ENCODE results near the gene PTPRR.

Gene PTPRR

DNA sequence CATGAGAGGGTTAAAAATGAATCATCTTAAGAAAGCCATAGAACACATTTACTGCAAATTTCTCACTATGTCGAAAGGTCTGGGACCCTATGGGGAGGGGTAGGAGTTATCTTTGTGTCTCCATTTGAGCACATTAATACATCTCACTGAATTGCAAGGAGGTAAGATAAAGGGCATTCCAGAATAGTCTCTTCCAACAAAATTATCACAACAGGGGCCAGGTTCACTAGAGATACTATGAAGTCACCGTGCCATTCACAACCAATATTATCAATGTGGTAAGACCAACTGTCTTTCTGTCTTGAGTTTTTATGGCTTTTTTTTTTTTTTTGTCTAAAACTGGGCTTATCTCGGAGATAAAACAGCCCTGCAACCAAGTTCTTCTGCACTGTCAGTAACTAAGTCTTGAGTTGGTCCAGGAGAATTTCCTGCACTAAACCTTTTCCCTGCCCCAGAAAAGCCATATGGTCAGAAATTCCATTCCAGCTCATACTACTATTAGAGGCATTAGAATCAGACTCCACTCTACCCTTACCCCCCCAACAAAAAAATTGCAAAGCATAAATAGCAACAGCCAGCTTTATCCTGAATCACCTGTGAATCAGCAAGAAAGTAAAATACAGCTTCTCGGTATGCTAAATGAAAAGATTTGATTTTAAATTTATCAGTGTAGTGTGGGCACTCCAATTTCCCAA lies 79.7 kb downstream of the PTPRR start:
- no peak overlapping the region for H3K4me3 Mint-ChIP-seq
- DNase-seq (ENCODE audit: low spot score in 2 of 2), result no peak
- H3K36me3 Mint-ChIP-seq, result no peaks in the 10 kb centered on the region
- no peaks in the 10 kb centered on the region for H3K4me1 Mint-ChIP-seq
- H3K9me3 Mint-ChIP-seq, result peaks cover 6% of the 10 kb centered on the region
- H3K27ac Mint-ChIP-seq, result no peak overlapping the region
- H3K27me3 Mint-ChIP-seq, result peaks cover 7% of the 10 kb centered on the region
- no peak for ATAC-seq (ENCODE audit: low read depth)

DNA sequence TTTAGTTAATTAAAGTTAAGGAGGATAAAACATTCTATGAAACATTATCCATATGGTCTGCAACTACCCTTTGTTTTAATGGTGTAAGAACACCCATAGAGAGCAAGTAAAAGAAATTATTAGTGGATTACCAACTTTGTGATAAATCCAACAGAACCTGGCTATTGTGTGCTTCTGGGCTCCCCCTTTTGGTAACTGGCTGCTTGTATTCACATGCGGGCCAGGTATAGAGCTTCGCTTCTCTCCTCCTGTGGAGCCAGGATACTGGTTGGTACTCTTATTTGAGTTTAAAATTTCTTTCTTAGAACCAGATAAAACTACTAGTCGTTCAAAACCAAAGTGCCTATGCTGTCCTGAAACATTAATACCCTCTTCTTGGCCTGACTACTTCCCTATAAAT lies 81.0 kb downstream of the PTPRR start:
- no peaks in the 10 kb centered on the region for H3K4me1 Mint-ChIP-seq
- peaks cover 7% of the 10 kb centered on the region for H3K27me3 Mint-ChIP-seq
- H3K27ac Mint-ChIP-seq, result no peak overlapping the region
- H3K4me3 Mint-ChIP-seq, result no peak overlapping the region
- no peak for DNase-seq (ENCODE audit: low spot score in 2 of 2)
- H3K9me3 Mint-ChIP-seq, result peaks cover 6% of the 10 kb centered on the region
- ATAC-seq (ENCODE audit: low read depth), result no peak
- no peaks in the 10 kb centered on the region for H3K36me3 Mint-ChIP-seq

DNA sequence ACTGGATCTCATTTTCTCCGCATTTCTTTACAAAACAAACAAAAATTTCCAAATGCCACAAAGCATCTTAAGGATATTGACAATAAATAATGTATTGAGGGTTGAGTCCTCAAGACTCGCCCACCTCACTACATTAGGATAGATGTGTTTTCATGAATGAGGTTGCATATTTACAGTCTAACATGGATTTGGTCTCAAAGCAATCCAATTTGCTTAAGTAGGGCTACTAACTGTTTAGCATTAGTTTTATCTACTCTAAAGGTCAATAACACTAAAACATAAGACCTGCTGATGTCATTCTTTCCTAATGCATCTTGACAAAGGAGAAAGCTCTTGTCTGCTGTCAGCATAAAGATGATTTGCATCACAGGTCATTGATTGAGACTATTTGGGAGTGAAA lies 82.4 kb downstream of the PTPRR start:
- Mint-ChIP-seq H3K9me3 (peaks cover 6% of the 10 kb centered on the region), H3K27me3 (peaks cover 7% of the 10 kb centered on the region), H3K36me3 (no peaks in the 10 kb centered on the region), H3K4me3 (no peak overlapping the region), H3K4me1 (no peaks in the 10 kb centered on the region), H3K27ac (no peak overlapping the region)
- ATAC-seq (ENCODE audit: low read depth) (no peak), DNase-seq (ENCODE audit: low spot score in 2 of 2) (no peak)

DNA sequence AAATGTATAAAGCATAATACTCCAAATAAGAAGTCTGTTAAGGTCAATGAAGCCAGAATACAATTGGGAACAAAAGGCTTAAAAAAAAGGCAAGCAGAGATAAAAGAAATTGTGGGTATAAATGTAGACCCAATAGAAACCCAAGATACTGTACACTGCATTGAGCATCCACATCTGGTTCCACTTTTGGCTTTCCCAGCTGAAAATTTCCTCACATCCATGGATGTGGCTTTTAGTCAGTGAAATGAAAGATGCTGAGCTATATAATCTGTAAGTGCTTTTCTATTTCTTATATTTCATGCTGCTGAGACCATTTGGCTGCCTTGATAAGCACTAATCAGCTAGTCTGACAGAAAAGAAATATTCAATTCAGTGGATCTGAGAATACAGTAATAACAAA lies 83.5 kb downstream of the PTPRR start:
- Mint-ChIP-seq H3K4me1 (no peaks in the 10 kb centered on the region), H3K4me3 (no peak overlapping the region), H3K27me3 (peaks cover 7% of the 10 kb centered on the region), H3K27ac (no peak overlapping the region), H3K36me3 (no peaks in the 10 kb centered on the region), H3K9me3 (peaks cover 6% of the 10 kb centered on the region)
- ATAC-seq (ENCODE audit: low read depth), result no peak
- no peak for DNase-seq (ENCODE audit: low spot score in 2 of 2)

DNA sequence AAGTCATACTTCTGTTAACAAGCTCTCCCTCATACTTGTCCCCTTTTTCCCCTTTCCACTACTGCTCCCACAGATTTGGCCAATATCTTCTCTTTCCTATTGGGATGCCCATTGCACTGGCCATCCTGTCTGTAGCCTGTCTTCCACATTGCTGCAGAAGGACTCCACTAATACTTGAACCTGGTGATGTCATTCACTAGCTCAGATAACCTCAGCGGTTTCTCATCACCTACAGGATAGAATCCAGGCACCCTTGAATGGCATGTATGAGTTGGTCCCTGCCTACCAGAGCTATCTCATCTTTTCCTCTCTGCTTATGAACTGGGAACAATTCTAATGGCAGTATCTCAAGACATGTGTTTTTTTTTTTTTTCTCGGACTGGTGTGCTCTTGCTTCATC lies 84.6 kb downstream of the PTPRR start:
- Mint-ChIP-seq H3K27me3 (peaks cover 7% of the 10 kb centered on the region), H3K27ac (no peak overlapping the region), H3K9me3 (peaks cover 6% of the 10 kb centered on the region), H3K36me3 (no peaks in the 10 kb centered on the region), H3K4me3 (no peak overlapping the region), H3K4me1 (no peaks in the 10 kb centered on the region)
- no peak for DNase-seq (ENCODE audit: low spot score in 2 of 2)
- no peak for ATAC-seq (ENCODE audit: low read depth)

DNA sequence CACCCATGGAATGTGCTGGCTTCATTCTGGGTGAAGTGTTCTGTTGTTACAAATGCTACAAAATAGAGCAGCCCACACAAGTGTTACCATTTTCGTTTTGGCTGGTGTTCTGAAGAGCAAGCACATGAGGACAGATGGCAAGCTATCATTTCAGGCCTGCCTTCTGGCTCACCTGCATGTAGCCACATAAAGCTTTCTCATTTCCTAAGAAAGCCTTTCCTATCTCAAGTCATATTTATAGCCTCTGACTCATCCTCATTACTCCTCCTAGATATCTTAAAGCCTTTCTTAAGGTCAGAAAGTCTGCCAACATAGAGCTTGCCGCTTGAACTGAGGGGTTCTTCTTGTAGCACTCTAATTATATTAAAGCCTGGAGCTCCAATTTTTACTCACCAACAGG lies 89.0 kb downstream of the PTPRR start:
- Mint-ChIP-seq H3K36me3 (no peaks in the 10 kb centered on the region), H3K4me3 (no peak overlapping the region), H3K9me3 (peaks cover 6% of the 10 kb centered on the region), H3K4me1 (no peaks in the 10 kb centered on the region), H3K27me3 (peaks cover 8% of the 10 kb centered on the region), H3K27ac (no peak overlapping the region)
- ATAC-seq (ENCODE audit: low read depth) (no peak), DNase-seq (ENCODE audit: low spot score in 2 of 2) (no peak)

DNA sequence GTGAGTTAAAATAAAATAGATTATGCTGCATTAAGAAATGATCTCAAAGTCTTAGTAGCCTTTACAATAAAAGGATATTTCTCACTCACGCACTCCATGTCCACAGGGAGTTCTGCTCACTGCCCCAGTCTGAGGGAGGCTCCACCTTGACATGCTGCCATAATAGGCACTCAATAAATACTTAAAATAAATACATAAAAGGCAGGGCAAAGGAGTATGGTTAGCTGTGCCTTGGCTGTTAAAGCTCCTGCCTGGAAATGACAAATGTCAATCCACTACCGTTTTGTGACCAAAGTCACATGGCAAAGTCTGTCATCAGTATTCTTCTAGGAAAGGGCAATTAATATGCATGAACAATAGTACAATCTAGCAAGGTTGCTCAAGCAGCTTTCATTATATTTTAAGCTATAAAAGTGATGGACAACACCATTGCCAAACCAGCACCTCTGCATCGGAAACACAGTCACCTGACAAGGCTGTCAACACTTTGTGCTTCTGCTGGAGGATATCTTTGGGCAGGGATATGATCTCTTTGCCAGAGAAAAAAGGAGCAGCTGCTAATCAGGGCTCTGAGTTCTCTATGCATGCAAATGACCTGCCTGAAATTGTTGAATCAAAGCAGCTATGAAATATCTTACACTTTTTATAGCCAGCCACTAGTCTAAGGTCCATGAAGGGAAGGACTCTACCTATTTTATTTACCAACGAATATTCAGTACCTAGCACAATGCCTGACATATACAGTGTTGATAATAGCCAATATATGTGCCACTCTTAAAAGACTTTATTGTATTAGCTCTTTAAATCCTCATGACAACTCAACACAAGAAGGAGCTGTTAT lies 90.1 kb downstream of the PTPRR start:
- H3K27ac Mint-ChIP-seq, result no peak overlapping the region
- DNase-seq (ENCODE audit: low spot score in 2 of 2) (no peak), ATAC-seq (ENCODE audit: low read depth) (no peak)
- H3K9me3 Mint-ChIP-seq, result peaks cover 2% of the 10 kb centered on the region
- no peak overlapping the region for H3K4me3 Mint-ChIP-seq
- no peaks in the 10 kb centered on the region for H3K36me3 Mint-ChIP-seq
- no peaks in the 10 kb centered on the region for H3K4me1 Mint-ChIP-seq
- peaks cover 7% of the 10 kb centered on the region for H3K27me3 Mint-ChIP-seq

DNA sequence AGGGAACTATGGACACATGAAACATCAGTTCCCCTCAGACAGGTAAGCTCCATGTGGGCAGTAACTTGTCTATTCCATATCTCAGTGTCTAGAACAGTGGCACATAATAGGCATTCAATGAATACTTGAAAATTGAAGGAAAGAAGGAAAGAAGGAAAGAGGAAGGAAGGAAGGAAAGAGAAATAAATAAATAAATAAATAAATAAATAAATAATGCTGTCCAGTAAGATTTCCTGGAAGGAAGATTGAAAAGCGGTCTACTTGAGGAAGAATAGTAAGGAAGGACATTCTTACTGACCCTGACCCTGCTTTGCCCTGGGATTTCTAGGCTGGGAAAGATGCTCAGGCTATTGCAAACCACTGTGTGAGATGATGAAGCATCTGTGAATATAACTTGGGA lies 91.5 kb downstream of the PTPRR start:
- H3K36me3 Mint-ChIP-seq, result no peaks in the 10 kb centered on the region
- H3K27me3 Mint-ChIP-seq, result peaks cover 7% of the 10 kb centered on the region
- no peak overlapping the region for H3K27ac Mint-ChIP-seq
- DNase-seq (ENCODE audit: low spot score in 2 of 2) (no peak), ATAC-seq (ENCODE audit: low read depth) (no peak)
- no peaks in the 10 kb centered on the region for H3K4me1 Mint-ChIP-seq
- peaks cover 2% of the 10 kb centered on the region for H3K9me3 Mint-ChIP-seq
- H3K4me3 Mint-ChIP-seq, result no peak overlapping the region

DNA sequence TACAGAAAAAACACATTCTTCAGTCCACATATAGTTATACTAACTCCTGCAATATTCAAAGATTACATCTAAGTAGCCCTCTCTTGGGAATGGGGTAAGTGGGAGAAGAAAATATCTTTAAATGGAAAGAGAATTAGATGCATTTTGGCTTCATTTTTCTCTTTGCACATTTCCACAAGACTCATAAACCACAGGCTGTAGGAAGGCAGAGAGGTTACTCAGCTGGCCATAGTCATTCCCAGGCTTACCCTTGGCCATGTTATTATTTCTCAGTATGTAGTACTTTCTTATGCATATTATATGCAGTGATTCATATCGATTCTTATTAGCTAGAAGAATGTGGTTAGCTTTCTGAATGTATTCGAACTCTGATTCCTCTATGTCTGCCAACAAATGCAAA lies 92.2 kb downstream of the PTPRR start:
- no peak for ATAC-seq (ENCODE audit: low read depth)
- H3K9me3 Mint-ChIP-seq, result peaks cover 2% of the 10 kb centered on the region

DNA sequence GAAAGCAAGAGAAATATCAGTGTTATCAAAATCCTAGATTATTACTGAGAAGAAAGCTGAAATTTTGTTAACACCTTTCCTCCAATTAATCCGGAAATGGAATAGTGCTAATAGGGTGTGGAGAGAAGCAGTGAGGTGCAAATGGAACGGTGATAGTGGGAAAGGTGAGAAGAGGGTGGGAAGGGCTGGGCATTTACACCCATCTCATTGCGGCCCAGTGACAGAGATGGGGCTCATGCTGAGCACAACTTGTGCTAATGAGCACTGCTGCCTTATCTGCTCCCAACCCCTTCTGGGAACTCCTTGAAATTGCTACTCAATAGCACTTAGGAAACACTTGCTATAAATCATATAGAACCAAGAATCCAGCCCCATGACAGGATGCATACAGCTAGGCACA lies 94.4 kb downstream of the PTPRR start:
- no peaks in the 10 kb centered on the region for H3K36me3 Mint-ChIP-seq
- no peak for DNase-seq (ENCODE audit: low spot score in 2 of 2)
- H3K4me3 Mint-ChIP-seq, result no peak overlapping the region
- peaks cover 4% of the 10 kb centered on the region for H3K27me3 Mint-ChIP-seq
- no peak for ATAC-seq (ENCODE audit: low read depth)
- H3K27ac Mint-ChIP-seq, result no peak overlapping the region
- H3K4me1 Mint-ChIP-seq, result no peaks in the 10 kb centered on the region
- peaks cover 2% of the 10 kb centered on the region for H3K9me3 Mint-ChIP-seq

More for the DNA sequence above, 92.2 kb downstream of the PTPRR start:
- no peak for DNase-seq (ENCODE audit: low spot score in 2 of 2)
- no peak overlapping the region for H3K27ac Mint-ChIP-seq
- H3K27me3 Mint-ChIP-seq, result peaks cover 7% of the 10 kb centered on the region
- no peak overlapping the region for H3K4me3 Mint-ChIP-seq
- no peaks in the 10 kb centered on the region for H3K36me3 Mint-ChIP-seq
- no peaks in the 10 kb centered on the region for H3K4me1 Mint-ChIP-seq

- DNase-seq (ENCODE audit: low spot score in 2 of 2) (no peak), ATAC-seq (ENCODE audit: low read depth) (no peak)
- Mint-ChIP-seq H3K27me3 (peaks cover 4% of the 10 kb centered on the region), H3K4me3 (no peak overlapping the region), H3K4me1 (no peaks in the 10 kb centered on the region), H3K9me3 (peaks cover 5% of the 10 kb centered on the region), H3K27ac (no peak overlapping the region), H3K36me3 (no peaks in the 10 kb centered on the region)
These were observed 96.0 kb downstream of the PTPRR start for GRCh38 chr12:70824511-70824910.

DNA sequence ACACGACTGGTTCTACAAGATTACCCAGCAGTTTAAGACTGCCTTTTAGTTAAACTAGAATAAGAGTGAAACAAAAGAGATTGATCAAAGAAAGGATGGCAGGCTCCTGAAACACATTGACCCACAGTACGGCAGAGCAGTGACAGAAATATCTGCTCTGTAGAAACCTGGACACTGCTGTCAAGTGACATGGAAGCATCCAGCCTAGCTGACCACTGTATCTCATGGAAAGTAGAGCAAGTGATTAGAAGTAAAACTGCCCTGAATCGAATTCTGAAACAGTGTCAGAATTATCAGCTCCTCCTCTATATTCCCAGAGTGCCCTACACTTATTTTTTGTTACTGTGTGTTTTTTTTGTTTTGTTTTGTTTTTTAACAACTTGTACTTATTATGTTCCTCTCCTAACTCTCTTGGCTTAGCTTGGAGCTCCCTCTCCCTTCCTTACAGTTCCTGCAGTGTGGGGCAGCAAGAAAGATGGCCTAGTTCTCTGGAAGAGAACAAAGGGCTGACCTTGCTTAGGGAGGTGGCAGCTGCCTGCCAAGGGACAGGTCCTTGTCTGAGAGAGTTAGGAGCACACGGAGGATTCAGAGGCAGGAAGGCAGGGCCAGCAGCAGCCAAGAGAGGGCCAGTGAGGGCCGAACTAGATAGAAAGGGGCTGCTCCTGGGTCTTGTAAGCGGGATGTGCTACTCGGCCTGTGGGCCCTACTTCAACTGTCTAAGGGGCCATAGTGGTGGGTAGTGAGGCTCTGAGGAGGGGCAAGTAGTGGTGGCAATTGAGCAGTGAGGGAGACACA lies 97.2 kb downstream of the PTPRR start:
- ATAC-seq (ENCODE audit: low read depth) (no peak), DNase-seq (ENCODE audit: low spot score in 2 of 2) (no peak)
- Mint-ChIP-seq H3K9me3 (peaks cover 5% of the 10 kb centered on the region), H3K4me1 (no peaks in the 10 kb centered on the region), H3K36me3 (no peaks in the 10 kb centered on the region), H3K27ac (no peak overlapping the region), H3K4me3 (no peak overlapping the region), H3K27me3 (peaks cover 1% of the 10 kb centered on the region)

DNA sequence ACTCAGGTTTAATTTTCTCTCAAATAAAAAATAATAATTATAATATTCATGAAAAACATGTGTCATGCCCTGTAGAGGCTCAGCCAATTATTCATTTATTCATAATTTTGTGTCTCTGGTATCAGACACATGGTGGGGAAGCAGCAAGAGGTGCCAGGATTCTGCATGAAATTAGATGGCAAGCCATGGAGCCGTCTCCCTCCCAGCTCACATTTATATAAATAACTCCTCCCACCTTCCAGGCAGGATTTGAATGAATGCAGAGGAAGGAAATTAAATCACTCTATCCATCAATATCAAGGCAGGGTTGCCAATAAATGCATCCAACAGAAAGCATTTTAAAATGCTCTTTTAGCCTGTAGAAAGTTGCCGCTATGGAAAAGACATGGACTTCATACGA lies 98.1 kb downstream of the PTPRR start:
- H3K9me3 Mint-ChIP-seq, result peaks cover 5% of the 10 kb centered on the region
- no peaks in the 10 kb centered on the region for H3K36me3 Mint-ChIP-seq
- H3K27ac Mint-ChIP-seq, result no peak overlapping the region
- no peaks in the 10 kb centered on the region for H3K4me1 Mint-ChIP-seq
- no peak for DNase-seq (ENCODE audit: low spot score in 2 of 2)
- peaks cover 1% of the 10 kb centered on the region for H3K27me3 Mint-ChIP-seq
- H3K4me3 Mint-ChIP-seq, result no peak overlapping the region
- ATAC-seq (ENCODE audit: low read depth), result no peak

DNA sequence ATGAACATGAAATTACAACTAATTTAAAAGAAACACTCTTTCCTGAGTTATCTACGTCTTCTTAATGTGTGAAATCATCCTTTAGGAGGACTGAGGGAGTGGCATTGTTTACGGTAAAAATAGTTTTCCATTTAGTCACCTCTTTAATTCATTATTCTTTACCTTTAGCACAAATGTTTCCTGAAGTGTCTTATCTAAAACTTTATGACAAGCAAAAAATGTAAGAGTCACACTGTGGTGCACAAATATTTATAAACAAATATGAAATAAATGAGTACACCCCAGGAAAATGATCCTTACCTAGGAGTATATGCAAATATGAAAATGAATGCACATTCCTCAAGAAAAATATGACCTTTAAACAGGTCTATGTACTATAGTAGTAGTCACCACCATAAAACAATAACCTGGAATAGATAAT lies 104.6 kb downstream of the PTPRR start:
- no peaks in the 10 kb centered on the region for H3K4me1 Mint-ChIP-seq
- DNase-seq (ENCODE audit: low spot score in 2 of 2), result no peak
- no peak overlapping the region for H3K27ac Mint-ChIP-seq
- no peaks in the 10 kb centered on the region for H3K27me3 Mint-ChIP-seq
- ATAC-seq (ENCODE audit: low read depth), result no peak
- H3K9me3 Mint-ChIP-seq, result peaks cover 12% of the 10 kb centered on the region
- H3K36me3 Mint-ChIP-seq, result no peaks in the 10 kb centered on the region
- no peak overlapping the region for H3K4me3 Mint-ChIP-seq

Data from memory B cell (primary cell).